Kidney (tissue), 14 donors: ENCODE data around the gene MRTFA. TPM values are rescaled to one million over a fixed set of nuclear protein-coding genes. Genes with fewer than 3 reads are reported as not detected.

Experiments
- DNase-seq, 5 donors: peaks; one replicate each; pipeline ENCODE4 v3.0.0-alpha.2; 2013 to 2020
- FAIRE-seq: peaks from 2 replicates; lab custom pipeline; 2012; peaks lifted over from hg19 to GRCh38; lab: Jason Lieb, UNC
- H3K27ac ChIP-seq, 2 donors: one replicate each; pipeline ENCODE4 v1.7.0; 2013; ENCODE audit warnings: low read depth in 2 of 2, low read length in 2 of 2, inconsistent platforms in 1 of 2
- H3K27me3 ChIP-seq: one replicate; pipeline ENCODE4 v1.7.1; 2013; ENCODE audit warnings: low read length, inconsistent platforms; ENCODE audit not compliant: control insufficient read depth, insufficient read depth
- H3K36me3 ChIP-seq, 3 donors: one replicate each; pipeline versions ENCODE4 v1.7.0 to v1.7.1; 2013; ENCODE audit warnings: low read length in 3 of 3, control low read depth in 1 of 3, inconsistent platforms in 1 of 3; ENCODE audit not compliant: insufficient read depth in 3 of 3, control insufficient read depth in 2 of 3
- H3K4me1 ChIP-seq, 3 donors: one replicate each; pipeline versions ENCODE4 v1.7.0 to v1.7.1; 2013; ENCODE audit warnings: low read length in 3 of 3, inconsistent platforms in 1 of 3, low read depth in 1 of 3; ENCODE audit not compliant: control insufficient read depth in 2 of 3, insufficient read depth in 2 of 3
- H3K4me3 ChIP-seq, 3 donors: one replicate each; pipeline versions ENCODE4 v1.7.0 to v1.8.1; 2013; ENCODE audit warnings: low read length in 3 of 3, control low read depth in 1 of 3, inconsistent platforms in 1 of 3
- H3K9ac ChIP-seq, 3 donors: one replicate each; pipeline versions ENCODE4 v1.7.0 to v1.7.1; 2013; ENCODE audit warnings: low read length in 3 of 3, control low read depth in 1 of 3, inconsistent platforms in 1 of 3
- H3K9me3 ChIP-seq, 3 donors: one replicate each; pipeline versions ENCODE4 v1.7.0 to v1.7.1; 2013; ENCODE audit warnings: low read length in 3 of 3, control low read depth in 1 of 3, inconsistent platforms in 1 of 3; ENCODE audit not compliant: control insufficient read depth in 2 of 3, insufficient read depth in 1 of 3
- CTCF ChIP-seq: IDR thresholded peaks from 3 replicates; pipeline ENCODE4 v1.5.1; 2012; ENCODE audit warnings: mild to moderate bottlenecking, moderate library complexity, borderline replicate concordance; ENCODE audit not compliant: insufficient read depth; ENCODE audit errors: extremely low read depth
- intact Hi-C: fragments of 100-400 bp; cut with DNase I; formaldehyde crosslinking; loops from one replicate; pipeline ENCODE4 v1.11.1; 2022
- polyA plus RNA-seq: library from polyadenylated mRNA; stranded (reverse); fragments of 350-450 nt; fragmentation: Illumina TruSeq; extraction: RNeasy Lipid Tissue Mini Kit (QIAGEN cat#74804); gene quantifications from one replicate; pipeline ENCODE4 v1.2.3, GENCODE V29; 2014; ENCODE audit warnings: low read depth, low replicate concordance; ENCODE audit not compliant: insufficient read depth
- total RNA-seq: library from RNA; stranded (reverse); fragmentation: NEBNext Ultra II Directional; extraction: Animal tissue kit (Norgen Biotek cat#: 25700); gene quantifications from one replicate; pipeline ENCODE4 v1.2.1, GENCODE V29; 2021
- donor health status: control.
- donor health status: control.
- donor health status: control.
- donor health status: control.
- donor health status: control.
- donor health status: DM: yes; HTN: yes; CAD: no.
- donor health status: Normal renal cell carcinoma (clear cell type).

Gene MRTFA
- total and polyA plus RNA-seq, 2 donors from 2014 or later, result 12.5 to 59.9 TPM

- Histone ChIP-seq H3K9ac (no peak overlapping the region), H3K4me3 (peak overlapping the region in 2 of 3 donors; percentile 87 to 90), H3K9me3 (no peaks in the 10 kb centered on the region), H3K27me3 (no peaks in the 10 kb centered on the region), H3K4me1 (peaks cover 0 to 16% (median 0%) of the 10 kb centered on the region in 3 donors), H3K36me3 (no peaks in the 10 kb centered on the region), H3K27ac (no peak overlapping the region)
- TF ChIP-seq CTCF, result no peak
- DNase-seq (peak in 1 of 5 donors; percentile 33), FAIRE-seq (no peak)
- intact Hi-C loops, result no loop called here
Observed at GRCh38 chr22:40634119-40634903, 2.2 kb downstream of the MRTFA start.

- H3K27ac ChIP-seq, result no peak overlapping the region
- DNase-seq (no peak), FAIRE-seq (no peak)
- no peak overlapping the region for H3K4me3 ChIP-seq
- no peaks in the 10 kb centered on the region for H3K36me3 ChIP-seq
- H3K9me3 ChIP-seq, result no peaks in the 10 kb centered on the region
- no peak for TF ChIP-seq CTCF
- no peaks in the 10 kb centered on the region for H3K27me3 ChIP-seq
- H3K9ac ChIP-seq, result no peak overlapping the region
- H3K4me1 ChIP-seq, result peaks cover 0 to 16% (median 4%) of the 10 kb centered on the region in 3 donors
- intact Hi-C loops, result no loop called here
Observed at GRCh38 chr22:40633036-40633435, 3.5 kb downstream of the MRTFA start.

GRCh38 chr22:40631925-40632324 lies 4.6 kb downstream of the MRTFA start:
- no peaks in the 10 kb centered on the region for H3K9me3 ChIP-seq
- DNase-seq, result peak in 1 of 5 donors; percentile 35
- no peak for FAIRE-seq
- no peaks in the 10 kb centered on the region for H3K27me3 ChIP-seq
- no peaks in the 10 kb centered on the region for H3K36me3 ChIP-seq
- no peak overlapping the region for H3K4me3 ChIP-seq
- peaks cover 0 to 13% (median 6%) of the 10 kb centered on the region in 3 donors for H3K4me1 ChIP-seq
- H3K9ac ChIP-seq, result no peak overlapping the region
- H3K27ac ChIP-seq, result no peak overlapping the region
- intact Hi-C loops, result no loop called here
- no peak for TF ChIP-seq CTCF
